Ishikawa (cell line): ENCODE results near the gene NEGR1.

ENCODE experiments used
- CEBPB ChIP-seq: IDR thresholded peaks from 2 replicates; pipeline ENCODE4 v1.6.1; 2012
- CREB1 ChIP-seq: IDR thresholded peaks from 2 replicates; pipeline ENCODE4 v1.6.1; 2012; ENCODE audit warnings: low read depth
- EGR1 ChIP-seq: IDR thresholded peaks from 2 replicates; pipeline ENCODE4 v1.6.1; 2012
- EP300 ChIP-seq: IDR thresholded peaks from 2 replicates; pipeline ENCODE4 v1.6.1; 2012; ENCODE audit warnings: borderline replicate concordance
- FOXM1 ChIP-seq: IDR thresholded peaks from 2 replicates; pipeline ENCODE4 v1.6.1; 2012; ENCODE audit warnings: low read depth, borderline replicate concordance
- NFIC ChIP-seq: IDR thresholded peaks from 2 replicates; pipeline ENCODE4 v1.6.1; 2012
- RAD21 ChIP-seq: IDR thresholded peaks from 2 replicates; pipeline ENCODE4 v1.6.1; 2012; ENCODE audit warnings: low read depth
- TAF1 ChIP-seq: IDR thresholded peaks from 2 replicates; pipeline ENCODE4 v1.6.1; 2012; ENCODE audit warnings: low read depth, mild to moderate bottlenecking
- TCF12 ChIP-seq: IDR thresholded peaks from 2 replicates; pipeline ENCODE4 v1.6.1; 2012; ENCODE audit warnings: low read depth
- TEAD4 ChIP-seq: IDR thresholded peaks from 2 replicates; pipeline ENCODE4 v1.6.1; 2012
- YY1 ChIP-seq: IDR thresholded peaks from 2 replicates; pipeline ENCODE4 v1.6.1; 2012; ENCODE audit warnings: low read depth
- ZBTB7A ChIP-seq: IDR thresholded peaks from 2 replicates; pipeline ENCODE4 v1.6.1; 2012; ENCODE audit warnings: low read depth
- TF ChIP-seq, protein P1 (sequence below): IDR thresholded peaks from 2 replicates; pipeline ENCODE4 v1.6.1; 2012
- TF ChIP-seq, protein P2 (sequence below): IDR thresholded peaks from 2 replicates; pipeline ENCODE4 v1.6.1; 2012
- TF ChIP-seq, protein P3 (sequence below): IDR thresholded peaks from 2 replicates; pipeline ENCODE4 v1.6.1; 2012; ENCODE audit warnings: low read depth, mild to moderate bottlenecking

The NEGR1 gene

DNA sequence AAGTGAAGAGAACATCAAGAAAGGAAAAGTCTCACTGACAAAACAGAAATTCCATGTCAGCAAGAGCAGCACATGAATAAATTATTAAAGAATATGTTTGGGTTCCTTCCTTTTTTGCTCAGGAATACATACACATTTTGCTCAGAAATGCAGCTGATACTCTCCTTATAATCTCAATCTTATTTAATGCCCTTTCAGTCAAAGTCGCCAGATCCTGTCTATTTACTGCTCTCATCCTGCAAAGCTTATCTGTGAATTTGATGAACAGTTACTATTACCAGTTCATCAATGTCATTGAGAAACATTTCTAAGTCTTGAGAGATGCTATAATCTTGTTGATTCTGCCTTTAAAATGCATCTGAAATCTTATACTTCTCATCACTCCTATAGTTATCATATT, 658.5 kb downstream of the NEGR1 start:
- no peak for TF ChIP-seq EGR1

DNA sequence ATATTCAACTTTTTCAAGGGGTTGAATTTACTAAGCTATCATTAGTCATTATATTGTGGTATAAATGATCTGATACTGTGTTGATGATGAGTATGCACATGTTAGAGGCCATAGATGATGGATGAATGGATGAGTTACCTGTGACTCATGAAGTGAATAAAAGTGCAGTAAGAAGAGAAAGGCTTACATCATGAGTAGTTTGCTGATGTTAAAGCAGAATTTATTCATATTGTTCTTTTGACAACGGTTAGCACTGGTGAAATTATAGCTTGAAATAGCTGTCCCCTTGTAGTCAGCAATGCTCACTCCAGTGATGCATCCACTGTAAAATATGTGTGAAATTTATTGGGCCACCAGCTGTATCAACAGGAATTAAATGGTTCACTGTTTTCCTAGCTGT, 660.6 kb downstream of the NEGR1 start:
- TF ChIP-seq ZBTB7A: no peak
- no peak for TF ChIP-seq TEAD4
- no peak for TF ChIP-seq CREB1
- TF ChIP-seq TAF1: no peak

DNA sequence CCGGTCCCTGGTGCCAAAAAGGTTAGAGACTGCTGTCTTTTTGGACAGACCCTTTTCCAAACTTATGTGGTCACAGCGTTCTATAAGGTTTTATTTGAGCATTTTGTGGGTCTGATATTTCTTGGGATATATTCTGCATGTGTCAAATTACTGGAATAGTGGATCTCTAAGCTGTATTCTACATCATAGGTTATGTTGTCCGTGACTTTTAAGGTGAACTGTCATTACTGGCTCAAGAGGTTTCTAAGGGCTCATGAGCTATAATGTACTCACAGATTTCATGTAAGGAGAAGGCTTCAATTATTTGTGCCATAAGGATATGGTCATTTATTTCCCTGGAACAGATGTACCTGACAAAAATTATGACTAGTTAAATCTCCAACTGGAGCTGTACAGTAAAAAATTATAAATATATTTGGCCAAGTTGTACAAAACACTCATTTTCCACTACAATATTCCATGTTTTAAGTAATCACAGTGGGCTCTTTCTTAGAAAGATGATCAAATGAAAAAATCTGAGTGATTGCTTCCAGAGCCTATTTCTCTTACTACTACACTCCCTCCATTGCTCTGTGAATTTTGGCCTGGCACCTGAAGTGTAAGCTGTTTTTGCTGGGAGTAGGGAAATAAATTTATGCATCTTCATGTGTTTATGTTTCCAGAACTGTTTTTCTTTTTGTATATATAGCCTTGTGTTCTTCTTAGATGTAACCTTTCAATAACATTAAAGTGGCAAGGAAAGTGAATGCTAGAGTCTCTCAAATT, 663.4 kb downstream of the NEGR1 start:
- no peak for TF ChIP-seq EGR1
- TF ChIP-seq, protein P1, sequence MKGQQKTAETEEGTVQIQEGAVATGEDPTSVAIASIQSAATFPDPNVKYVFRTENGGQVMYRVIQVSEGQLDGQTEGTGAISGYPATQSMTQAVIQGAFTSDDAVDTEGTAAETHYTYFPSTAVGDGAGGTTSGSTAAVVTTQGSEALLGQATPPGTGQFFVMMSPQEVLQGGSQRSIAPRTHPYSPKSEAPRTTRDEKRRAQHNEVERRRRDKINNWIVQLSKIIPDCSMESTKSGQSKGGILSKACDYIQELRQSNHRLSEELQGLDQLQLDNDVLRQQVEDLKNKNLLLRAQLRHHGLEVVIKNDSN: no peak
- TF ChIP-seq TCF12: no peak
- TF ChIP-seq, protein P2, sequence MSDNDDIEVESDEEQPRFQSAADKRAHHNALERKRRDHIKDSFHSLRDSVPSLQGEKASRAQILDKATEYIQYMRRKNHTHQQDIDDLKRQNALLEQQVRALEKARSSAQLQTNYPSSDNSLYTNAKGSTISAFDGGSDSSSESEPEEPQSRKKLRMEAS: no peak
- no peak for TF ChIP-seq NFIC
- no peak for TF ChIP-seq TEAD4
- TF ChIP-seq YY1: no peak
- TF ChIP-seq, protein P3, sequence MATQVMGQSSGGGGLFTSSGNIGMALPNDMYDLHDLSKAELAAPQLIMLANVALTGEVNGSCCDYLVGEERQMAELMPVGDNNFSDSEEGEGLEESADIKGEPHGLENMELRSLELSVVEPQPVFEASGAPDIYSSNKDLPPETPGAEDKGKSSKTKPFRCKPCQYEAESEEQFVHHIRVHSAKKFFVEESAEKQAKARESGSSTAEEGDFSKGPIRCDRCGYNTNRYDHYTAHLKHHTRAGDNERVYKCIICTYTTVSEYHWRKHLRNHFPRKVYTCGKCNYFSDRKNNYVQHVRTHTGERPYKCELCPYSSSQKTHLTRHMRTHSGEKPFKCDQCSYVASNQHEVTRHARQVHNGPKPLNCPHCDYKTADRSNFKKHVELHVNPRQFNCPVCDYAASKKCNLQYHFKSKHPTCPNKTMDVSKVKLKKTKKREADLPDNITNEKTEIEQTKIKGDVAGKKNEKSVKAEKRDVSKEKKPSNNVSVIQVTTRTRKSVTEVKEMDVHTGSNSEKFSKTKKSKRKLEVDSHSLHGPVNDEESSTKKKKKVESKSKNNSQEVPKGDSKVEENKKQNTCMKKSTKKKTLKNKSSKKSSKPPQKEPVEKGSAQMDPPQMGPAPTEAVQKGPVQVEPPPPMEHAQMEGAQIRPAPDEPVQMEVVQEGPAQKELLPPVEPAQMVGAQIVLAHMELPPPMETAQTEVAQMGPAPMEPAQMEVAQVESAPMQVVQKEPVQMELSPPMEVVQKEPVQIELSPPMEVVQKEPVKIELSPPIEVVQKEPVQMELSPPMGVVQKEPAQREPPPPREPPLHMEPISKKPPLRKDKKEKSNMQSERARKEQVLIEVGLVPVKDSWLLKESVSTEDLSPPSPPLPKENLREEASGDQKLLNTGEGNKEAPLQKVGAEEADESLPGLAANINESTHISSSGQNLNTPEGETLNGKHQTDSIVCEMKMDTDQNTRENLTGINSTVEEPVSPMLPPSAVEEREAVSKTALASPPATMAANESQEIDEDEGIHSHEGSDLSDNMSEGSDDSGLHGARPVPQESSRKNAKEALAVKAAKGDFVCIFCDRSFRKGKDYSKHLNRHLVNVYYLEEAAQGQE: no peak
- TF ChIP-seq RAD21: no peak
- TF ChIP-seq EP300: no peak
- TF ChIP-seq FOXM1: no peak
- no peak for TF ChIP-seq ZBTB7A
- TF ChIP-seq CREB1: no peak
- TF ChIP-seq CEBPB: no peak
- no peak for TF ChIP-seq TAF1

DNA sequence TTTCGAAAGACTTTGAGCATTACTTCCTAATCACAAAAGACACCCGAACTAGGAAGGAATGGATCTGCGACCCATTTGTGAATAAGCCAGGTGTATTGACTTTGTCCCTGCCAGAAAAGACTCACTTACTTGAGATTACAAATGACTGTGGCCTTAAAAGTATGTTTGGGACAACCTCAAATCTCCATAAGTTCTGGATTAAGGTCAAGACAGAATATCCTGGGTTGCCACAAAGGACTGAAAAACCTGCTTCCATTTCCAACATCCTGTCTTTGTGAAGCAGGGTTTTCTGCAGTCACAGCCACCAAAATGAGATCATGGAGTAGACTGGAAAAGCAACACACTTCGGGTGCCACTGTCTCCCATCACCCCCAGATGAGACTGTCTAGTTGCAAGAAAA, 664.1 kb downstream of the NEGR1 start:
- no peak for TF ChIP-seq CEBPB
- no peak for TF ChIP-seq YY1
- TF ChIP-seq RAD21: no peak
- no peak for TF ChIP-seq FOXM1
- TF ChIP-seq EP300: no peak

DNA sequence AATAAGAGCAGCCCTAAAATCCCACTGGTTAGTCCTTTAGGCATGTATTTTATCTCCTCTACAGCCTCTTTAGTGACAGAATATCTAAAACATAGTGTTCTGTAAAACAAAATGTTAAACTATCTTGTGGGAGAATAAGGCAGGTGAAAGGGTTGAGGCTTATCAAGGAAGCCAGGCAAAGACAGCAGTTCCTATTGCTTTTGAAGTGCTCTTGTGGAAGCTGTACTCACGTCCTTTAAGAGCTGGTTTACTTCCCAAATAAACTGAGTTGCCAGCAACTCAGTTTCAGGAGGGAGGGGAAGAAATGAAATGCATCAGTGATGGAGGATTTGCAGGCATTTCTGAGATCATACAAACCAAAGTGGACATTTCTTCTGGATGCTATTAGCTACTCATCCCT, 671.9 kb downstream of the NEGR1 start:
- no peak for TF ChIP-seq EP300
- no peak for TF ChIP-seq CREB1
- TF ChIP-seq NFIC: no peak
- no peak for TF ChIP-seq EGR1
- TF ChIP-seq FOXM1: no peak
- TF ChIP-seq, protein P1: no peak
- TF ChIP-seq CEBPB: no peak
- no peak for TF ChIP-seq RAD21
- TF ChIP-seq, protein P2: no peak
- TF ChIP-seq TCF12: no peak
- no peak for TF ChIP-seq TEAD4
- TF ChIP-seq YY1: no peak
- TF ChIP-seq TAF1: no peak

DNA sequence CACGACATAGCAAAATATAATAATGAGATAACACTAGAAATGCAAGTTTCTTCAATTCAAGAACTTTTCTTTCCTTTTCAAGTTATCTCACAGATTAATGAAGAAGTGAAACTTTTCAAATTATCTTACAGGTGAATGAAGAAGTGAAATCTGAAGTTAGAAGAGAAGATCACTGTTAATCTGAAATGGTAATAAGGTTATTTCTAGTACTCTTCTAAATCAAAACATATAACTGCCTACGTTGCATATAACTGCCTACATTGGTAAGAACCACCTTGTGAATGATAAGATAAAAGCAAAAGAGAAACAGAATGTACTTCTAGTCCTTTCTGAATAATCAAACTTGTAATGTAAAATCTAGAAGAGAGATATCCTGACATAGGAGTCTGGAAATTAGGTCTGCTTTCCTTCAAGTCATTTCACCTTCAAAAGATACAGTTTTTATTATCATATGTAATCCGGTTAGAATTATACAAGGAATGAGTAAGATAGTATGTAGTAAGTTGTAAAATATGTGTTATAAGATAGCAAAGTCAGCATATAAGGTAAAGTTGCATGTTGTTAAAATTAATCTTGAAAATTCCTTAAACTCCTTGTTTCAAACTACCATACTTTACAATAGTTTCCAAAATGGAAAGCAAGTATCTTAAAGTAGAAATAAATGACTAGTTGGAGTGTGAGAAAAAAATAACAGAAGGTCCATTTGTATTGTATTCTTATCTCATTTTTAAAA, 679.1 kb downstream of the NEGR1 start:
- TF ChIP-seq, protein P3: no peak
